DOHH2 (cell line): ENCODE data around the gene TCP1.
"Not testable (repeated sequence)": the region's sequence is repeated elsewhere in the genome, so short reads cannot be mapped to it uniquely, and the experiment has no call there.

ENCODE experiments used
- H3F3A ChIP-seq: fragments of 200-600 bp; sonication (generic), shearing (Covaris generic); 2 replicates; pipeline ENCODE4 v1.6.0; 2016; ENCODE audit warnings: antibody characterized with exemption, mild to moderate bottlenecking; ENCODE audit not compliant: control insufficient read depth, insufficient read depth
- H3K27ac ChIP-seq: fragments of 200-600 bp; sonication (generic); 2 replicates; pipeline ENCODE4 v1.5.1; 2014; ENCODE audit warnings: low read depth, mild to moderate bottlenecking, low read length, moderate library complexity
- H3K27me3 ChIP-seq: fragments of 200-600 bp; sonication (generic); 2 replicates; pipeline ENCODE4 v1.6.1; 2014; ENCODE audit warnings: mild to moderate bottlenecking, low read length, mixed read lengths; ENCODE audit not compliant: control insufficient read depth
- H3K36me3 ChIP-seq: fragments of 200-600 bp; sonication (generic); 2 replicates; pipeline ENCODE4 v1.6.1; 2014; ENCODE audit warnings: mild to moderate bottlenecking, low read length, moderate library complexity, mixed read lengths; ENCODE audit not compliant: control insufficient read depth
- H3K4me1 ChIP-seq: fragments of 200-600 bp; sonication (generic); 2 replicates; pipeline ENCODE4 v1.6.1; 2014; ENCODE audit warnings: mild to moderate bottlenecking, low read length, mixed read lengths; ENCODE audit not compliant: control insufficient read depth
- H3K4me2 ChIP-seq: fragments of 200-600 bp; sonication (generic); 2 replicates; pipeline ENCODE4 v1.6.0; 2014; ENCODE audit warnings: mild to moderate bottlenecking, low read length, moderate library complexity
- H3K4me3 ChIP-seq: fragments of 200-600 bp; sonication (generic); 2 replicates; pipeline ENCODE4 v1.5.1; 2014; ENCODE audit warnings: mild to moderate bottlenecking, low read length, mixed read lengths
- H3K79me2 ChIP-seq: fragments of 200-600 bp; sonication (generic); 2 replicates; pipeline ENCODE4 v1.6.1; 2014; ENCODE audit warnings: mild to moderate bottlenecking, low read length, mixed read lengths; ENCODE audit not compliant: control insufficient read depth
- H3K9me2 ChIP-seq: fragments of 200-600 bp; sonication (generic); replicated peaks from 2 replicates; pipeline ENCODE4 v1.6.1; 2014; ENCODE audit warnings: mild to moderate bottlenecking, low read length, mixed read lengths; ENCODE audit not compliant: control insufficient read depth
- H3K9me3 ChIP-seq: fragments of 200-600 bp; sonication (generic); 2 replicates; pipeline ENCODE4 v1.6.1; 2014; ENCODE audit warnings: antibody characterized with exemption, low read length, mixed read lengths; ENCODE audit not compliant: control insufficient read depth, insufficient read depth
- H4K20me1 ChIP-seq: fragments of 200-600 bp; sonication (generic); 2 replicates; pipeline ENCODE4 v1.6.0; 2014; ENCODE audit warnings: low read depth, mild to moderate bottlenecking, antibody characterized with exemption, low read length, moderate library complexity; ENCODE audit not compliant: control insufficient read depth, insufficient read depth
- CTCF ChIP-seq: fragments of 200-600 bp; sonication (generic); IDR thresholded peaks from one replicate; pipeline ENCODE4 v1.5.1; 2014; ENCODE audit warnings: antibody characterized with exemption, mild to moderate bottlenecking, low read depth, low read length; ENCODE audit not compliant: poor library complexity, severe bottlenecking
- EZH2phosphoT487 ChIP-seq: fragments of 200-600 bp; sonication (generic); IDR thresholded peaks from 2 replicates; pipeline ENCODE4 v1.6.1; 2017; ENCODE audit warnings: borderline replicate concordance, mild to moderate bottlenecking, antibody characterized with exemption, low read length, moderate library complexity, mixed read lengths

Gene TCP1

GRCh38 chr6:159801935-159802334 is 12.5 kb upstream of the TCP1 start:
- Histone ChIP-seq H3K36me3 (peaks cover 30% of the 10 kb centered on the region), H3K27ac (no peak overlapping the region), H4K20me1 (0 out of 2 replicates have a peak, but pooled peaks cover 3% of the 10 kb centered on the region), H3K4me3 (no peak overlapping the region), H3K4me2 (no peak overlapping the region), H3K79me2 (no peaks in the 10 kb centered on the region; the same call in 1 of the 2 replicates), H3K27me3 (no peaks in the 10 kb centered on the region), H3K4me1 (no peaks in the 10 kb centered on the region), H3K9me2 (no peaks in the 10 kb centered on the region), H3K9me3 (no peaks in the 10 kb centered on the region), H3F3A (peaks cover 12% of the 10 kb centered on the region; the same call in 1 of the 2 replicates)
- TF ChIP-seq CTCF, result no peak
- TF ChIP-seq EZH2phosphoT487, result no peak

- peaks cover 12% of the 10 kb centered on the region; the same call in 1 of the 2 replicates for H3F3A ChIP-seq
- TF ChIP-seq CTCF (no peak), EZH2phosphoT487 (no peak)
- no peak within 1 kb of the TSS for H3K4me2 ChIP-seq
- peaks cover 44% of the 10 kb centered on the region for H3K36me3 ChIP-seq
- no peak within 1 kb of the TSS for H3K27ac ChIP-seq
- no peaks in the 10 kb centered on the region for H3K27me3 ChIP-seq
- H3K9me3 ChIP-seq, result no peaks in the 10 kb centered on the region
- H3K4me1 ChIP-seq, result peaks cover 8% of the 10 kb centered on the region
- no peaks in the 10 kb centered on the region for H3K9me2 ChIP-seq
- no peak within 1 kb of the TSS for H3K4me3 ChIP-seq
- 0 out of 2 replicates have a peak, but pooled peaks cover 3% of the 10 kb centered on the region for H4K20me1 ChIP-seq
- H3K79me2 ChIP-seq, result peaks cover 11% of the 10 kb centered on the region
Measured at GRCh38 chr6:159800141-159800865, 10.9 kb upstream of the TCP1 start, which contains the start of gene PNLDC1. TSS of gene PNLDC1 (plus strand) at chr6:159800276. CDS start at chr6:159800308, 32 bp downstream.

GRCh38 chr6:159797554-159797953 is 8.2 kb upstream of the TCP1 start:
- Histone ChIP-seq H3K36me3 (peaks cover 64% of the 10 kb centered on the region), H3K79me2 (peaks cover 32% of the 10 kb centered on the region), H3K27me3 (no peaks in the 10 kb centered on the region), H3K4me2 (no peak overlapping the region), H3K9me2 (no peaks in the 10 kb centered on the region), H3K27ac (no peak overlapping the region), H4K20me1 (0 out of 2 replicates have a peak, but pooled peaks cover 3% of the 10 kb centered on the region), H3K4me1 (peaks cover 26% of the 10 kb centered on the region), H3K4me3 (no peak overlapping the region), H3K9me3 (no peaks in the 10 kb centered on the region), H3F3A (peaks cover 12% of the 10 kb centered on the region; the same call in 1 of the 2 replicates)
- TF ChIP-seq EZH2phosphoT487, result no peak
- no peak for TF ChIP-seq CTCF

- Histone ChIP-seq H3K4me1 (peaks cover 39% of the 10 kb centered on the region), H3K36me3 (peaks cover 86% of the 10 kb centered on the region), H3K79me2 (peaks cover 56% of the 10 kb centered on the region)
- H3K27ac ChIP-seq, H4K20me1 ChIP-seq, H3K27me3 ChIP-seq, H3K9me2 ChIP-seq, H3K4me3 ChIP-seq, H3K9me3 ChIP-seq, H3K4me2 ChIP-seq, H3F3A ChIP-seq: not testable (repeated sequence)
Measured at GRCh38 chr6:159794976-159795375, 5.6 kb upstream of the TCP1 start.
